Spleen (tissue), 7 donors: ENCODE results near the gene HOXA1.

Source experiments
- CTCF ChIP-seq, 11 experiments: fragments of 200-600 bp in 7 of 11; fragments of 450-650 bp in 4 of 11; sonication (generic) in 4 of 11; IDR thresholded peaks in 8 of 11; conservative IDR thresholded peaks in 3 of 11; 1 replicate in 7 of 11; 2 replicates in 4 of 11; pipeline versions ENCODE4 v1.4.0 to v1.8.0; 2016 to 2021; ENCODE audit warnings: antibody characterized with exemption in 11 of 11, inconsistent platforms in 4 of 11, mild to moderate bottlenecking in 1 of 11
- POLR2A ChIP-seq, 3 donors: fragments of 450-650 bp; IDR thresholded peaks; one replicate each; pipeline ENCODE4 v1.5.1; 2017; ENCODE audit warnings: antibody characterized with exemption in 3 of 3, mild to moderate bottlenecking in 1 of 3
- POLR2AphosphoS5 ChIP-seq, 3 donors: sonication (generic); formaldehyde crosslinking; IDR thresholded peaks; one replicate each; pipeline ENCODE4 v1.5.1; 2017; ENCODE audit warnings: antibody characterized with exemption in 3 of 3
- donor health status: DM: no; HTN: no; CAD: no; lungs with moderate emphysema.
- donor health status: DM: no; HTN: no; CAD: no.
- donor health status: DM: no; HTN: no; CAD: no.

GRCh38 chr7:27101957-27102580 is 6.3 kb upstream of the HOXA1 start:
- TF ChIP-seq CTCF (IDR thresholded peaks at IDR 0.05 in 8 of 11, conservative IDR thresholded peaks at IDR 0.05 in 3 of 11) (no peak), POLR2AphosphoS5 (IDR thresholded peaks at IDR 0.05) (peak in 2 of 3 donors; percentile 9 to 38), POLR2A (IDR thresholded peaks at IDR 0.05) (no peak)
